A673 (cell line): ENCODE data around the gene CHFR.

Experiments used
- CTCF ChIP-seq: fragments of 300-800, 200-600 bp; sonication (generic); conservative IDR thresholded peaks from 2 replicates; pipeline ENCODE4 v1.5.1; 2017; ENCODE audit warnings: low read depth, mild to moderate bottlenecking, antibody characterized with exemption, low read length, moderate library complexity, mixed read lengths
- EZH2 ChIP-seq: fragments of 200-600 bp; sonication (generic); IDR thresholded peaks from 2 replicates; pipeline ENCODE4 v1.6.1; 2017; ENCODE audit warnings: borderline replicate concordance, low read depth, mild to moderate bottlenecking, mixed read lengths, antibody characterized with exemption, low read length; ENCODE audit not compliant: poor library complexity, severe bottlenecking

GRCh38 chr12:132904718-132905328 lies 17.4 kb upstream of the CHFR start:
- peak; percentile 61 for TF ChIP-seq CTCF
- no peak for TF ChIP-seq EZH2
